GM19025 (cell line): Measurements from ENCODE around the gene SYNGR4.

Experiments
- ATAC-seq: cut with Tn5 transposase; IDR thresholded peaks from one replicate; pipeline ENCODE4 v1.9.1; 2021; ENCODE audit warnings: mild to moderate bottlenecking, low read depth, moderate library complexity; ENCODE audit not compliant: unreplicated experiment

SYNGR4 gene

GRCh38 chr19:48395170-48395455 is 30.9 kb downstream of the SYNGR4 start:
- no peak for ATAC-seq

DNA sequence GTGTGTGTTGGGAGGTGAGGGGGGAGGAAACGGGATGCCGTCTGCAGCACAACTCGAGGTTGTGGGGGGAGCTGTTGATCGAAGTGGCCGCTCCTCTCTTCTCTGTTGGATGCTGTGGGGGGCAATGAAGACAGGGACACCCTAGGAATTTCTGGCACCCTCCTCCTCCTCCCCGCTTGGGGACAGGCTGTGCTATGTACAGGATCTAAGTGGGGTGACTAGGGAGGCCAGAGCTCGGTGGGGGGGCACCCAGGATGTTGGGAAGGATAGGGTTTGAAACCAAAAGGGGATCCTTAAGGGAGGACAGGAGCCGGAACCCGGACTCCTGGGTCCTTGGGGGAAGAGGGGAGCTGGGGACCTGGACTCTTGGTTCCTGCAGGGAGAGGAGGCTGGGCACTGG is 31.3 kb downstream of the SYNGR4 start:
- ATAC-seq = no peak

- no peak for ATAC-seq
Measured at GRCh38 chr19:48396016-48396823, 32.1 kb downstream of the SYNGR4 start.

DNA sequence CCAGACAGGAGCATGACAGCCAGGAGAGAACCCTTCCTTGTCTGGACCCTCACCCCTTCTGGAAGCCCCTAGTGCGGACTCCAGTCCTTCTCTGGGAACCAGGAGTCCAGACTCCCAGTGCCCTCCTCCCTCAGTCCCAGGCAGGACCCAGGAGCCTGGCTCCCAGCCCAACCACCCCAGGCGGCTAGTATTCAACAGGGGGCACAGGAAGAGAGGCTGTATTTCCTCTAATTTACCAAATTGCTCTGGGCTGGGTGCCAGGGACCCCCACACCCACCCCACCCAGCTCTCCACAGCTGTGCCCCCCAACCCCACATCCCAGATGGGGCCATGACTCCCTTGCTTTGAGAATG is 32.6 kb downstream of the SYNGR4 start:
- ATAC-seq = no peak

DNA sequence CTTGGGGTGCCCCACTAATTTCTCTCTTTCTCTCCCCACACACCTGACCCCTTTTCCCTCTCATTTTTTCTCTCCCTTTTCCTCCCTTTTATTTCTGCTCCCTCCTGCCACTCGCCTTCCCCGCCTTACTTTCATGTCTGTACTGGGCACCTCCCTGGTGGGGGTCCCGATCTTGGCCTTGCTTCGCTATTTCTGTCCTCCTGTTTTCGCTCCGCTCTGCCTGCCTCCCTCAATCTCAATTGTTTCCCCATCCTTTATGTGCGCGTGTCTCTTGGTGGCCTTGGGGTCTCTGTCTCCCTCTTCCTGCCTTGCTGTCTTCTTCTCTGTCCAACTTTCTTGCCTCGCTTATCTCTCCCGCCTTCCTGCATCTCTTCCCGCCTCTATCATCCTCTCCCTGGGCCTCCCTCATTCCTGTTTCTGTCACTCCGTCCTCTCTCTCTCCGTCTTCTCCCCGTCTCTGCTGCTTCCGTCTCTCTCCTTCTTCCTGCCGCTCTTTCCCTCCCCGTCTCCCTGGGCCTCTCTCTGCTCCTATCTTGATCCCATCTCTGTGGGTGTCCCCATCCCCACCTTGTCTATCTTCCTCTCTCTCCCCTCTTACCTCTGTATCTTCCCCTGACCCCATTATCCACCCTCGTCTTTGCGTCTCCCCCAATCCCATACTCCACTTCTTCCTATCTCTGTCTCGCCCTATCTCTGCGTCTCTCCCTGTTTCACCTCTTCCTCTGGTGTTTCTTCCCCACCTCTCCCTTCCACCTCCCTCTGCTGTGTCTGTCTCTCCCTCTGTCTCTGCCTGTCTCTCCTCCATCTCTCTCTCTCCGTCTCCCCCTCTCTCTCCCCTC is 33.3 kb downstream of the SYNGR4 start:
- ATAC-seq = no peak

DNA sequence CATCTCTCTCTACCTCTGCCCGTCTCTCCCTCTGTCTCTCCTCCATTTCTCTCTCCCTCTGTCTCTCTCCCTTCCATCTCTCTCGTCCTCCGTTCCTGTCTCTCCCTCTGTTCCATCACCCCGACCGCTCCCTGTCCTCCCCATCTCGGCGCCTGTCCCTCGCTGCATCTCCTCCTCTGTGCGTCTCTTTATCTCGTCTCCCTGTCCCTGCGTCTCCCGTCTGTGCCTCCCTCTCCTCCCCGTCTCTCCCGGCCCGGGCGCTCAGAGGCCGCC is 33.9 kb downstream of the SYNGR4 start:
- ATAC-seq = no peak

DNA sequence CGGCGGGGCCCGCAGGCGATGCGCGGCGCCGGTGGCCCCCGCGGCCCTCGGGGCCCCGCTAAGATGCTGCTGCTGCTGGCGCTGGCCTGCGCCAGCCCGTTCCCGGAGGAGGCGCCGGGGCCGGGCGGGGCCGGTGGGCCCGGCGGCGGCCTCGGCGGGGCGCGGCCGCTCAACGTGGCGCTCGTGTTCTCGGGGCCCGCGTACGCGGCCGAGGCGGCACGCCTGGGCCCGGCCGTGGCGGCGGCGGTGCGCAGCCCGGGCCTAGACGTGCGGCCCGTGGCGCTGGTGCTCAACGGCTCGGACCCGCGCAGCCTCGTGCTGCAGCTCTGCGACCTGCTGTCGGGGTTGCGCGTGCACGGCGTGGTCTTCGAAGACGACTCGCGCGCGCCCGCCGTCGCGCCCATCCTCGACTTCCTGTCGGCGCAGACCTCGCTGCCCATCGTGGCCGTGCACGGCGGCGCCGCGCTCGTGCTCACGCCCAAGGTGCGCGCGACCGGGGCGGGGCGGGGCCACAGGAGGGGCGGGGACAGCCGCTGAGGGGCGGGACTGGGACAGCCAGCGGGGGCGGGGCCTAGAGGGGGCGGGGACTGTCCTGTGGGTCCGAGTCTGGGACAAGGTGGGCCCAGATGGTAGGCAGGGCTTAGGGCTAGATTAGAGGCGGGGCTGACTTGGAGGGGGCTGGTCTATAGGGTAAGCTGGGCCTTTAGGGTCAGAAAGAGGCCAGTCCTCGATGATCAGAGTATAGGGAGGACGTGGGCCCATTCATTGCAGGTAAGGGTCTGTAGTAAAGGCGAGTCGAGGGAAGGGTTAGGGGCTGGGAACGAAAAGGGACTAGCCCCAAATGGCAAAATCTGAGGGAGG is 34.4 kb downstream of the SYNGR4 start:
- peak; percentile 48 for ATAC-seq

DNA sequence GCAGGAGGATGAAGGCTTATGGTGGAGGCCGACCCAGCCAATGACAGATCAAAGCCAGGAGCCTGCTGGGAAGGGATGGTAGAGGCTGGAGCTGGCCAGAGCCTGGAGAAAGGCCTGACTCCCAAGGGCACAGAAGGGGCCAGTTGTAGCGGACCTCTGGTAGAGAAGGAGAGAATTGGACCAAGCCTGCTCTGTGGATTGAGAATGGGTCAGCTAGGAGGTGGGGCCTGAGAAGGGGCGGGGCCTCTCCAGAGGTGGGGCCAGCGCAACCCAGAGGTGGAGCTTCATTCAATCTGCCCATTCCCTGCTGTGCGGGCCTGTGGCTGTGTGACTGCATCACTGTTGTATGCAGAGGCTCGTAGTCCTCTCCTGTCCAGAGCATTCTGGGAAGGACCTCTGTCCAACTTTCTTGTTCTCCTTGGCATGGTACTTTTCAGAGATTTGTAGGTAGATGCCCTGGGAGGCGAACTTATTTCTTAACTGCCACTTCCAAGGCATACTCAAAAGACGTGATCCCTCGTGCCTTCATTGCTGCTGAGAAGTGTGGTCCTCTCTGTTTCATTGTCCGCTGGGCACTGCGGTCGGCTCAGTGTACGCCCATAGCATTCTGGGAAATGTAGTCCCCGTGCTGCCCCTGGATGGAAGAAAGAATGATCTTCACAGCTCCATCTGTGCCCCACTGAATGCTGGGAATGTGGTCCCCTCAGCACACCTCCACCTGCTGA is 36.0 kb downstream of the SYNGR4 start:
- ATAC-seq = no peak

GRCh38 chr19:48401287-48401686 is 37.1 kb downstream of the SYNGR4 start:
- ATAC-seq = no peak

DNA sequence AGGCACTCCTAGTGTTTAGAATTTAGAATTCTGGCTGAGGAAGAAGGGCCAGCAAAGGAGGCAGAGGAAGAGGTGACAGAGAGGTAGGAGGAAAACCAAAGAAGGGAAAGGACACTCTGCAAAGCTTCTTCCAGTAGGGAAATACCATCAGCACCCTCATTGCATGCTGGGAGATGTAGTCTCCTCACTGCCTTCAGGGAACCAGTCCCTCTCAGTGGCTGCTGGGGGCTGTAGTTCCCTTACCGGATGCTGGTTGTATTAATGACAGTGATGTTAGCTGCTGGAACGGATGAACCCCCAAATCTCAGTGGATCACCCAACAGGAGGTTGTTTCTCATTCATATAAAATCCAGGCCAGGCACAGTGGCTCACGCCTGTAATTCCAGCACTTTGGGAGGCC is 39.4 kb downstream of the SYNGR4 start:
- ATAC-seq = no peak

DNA sequence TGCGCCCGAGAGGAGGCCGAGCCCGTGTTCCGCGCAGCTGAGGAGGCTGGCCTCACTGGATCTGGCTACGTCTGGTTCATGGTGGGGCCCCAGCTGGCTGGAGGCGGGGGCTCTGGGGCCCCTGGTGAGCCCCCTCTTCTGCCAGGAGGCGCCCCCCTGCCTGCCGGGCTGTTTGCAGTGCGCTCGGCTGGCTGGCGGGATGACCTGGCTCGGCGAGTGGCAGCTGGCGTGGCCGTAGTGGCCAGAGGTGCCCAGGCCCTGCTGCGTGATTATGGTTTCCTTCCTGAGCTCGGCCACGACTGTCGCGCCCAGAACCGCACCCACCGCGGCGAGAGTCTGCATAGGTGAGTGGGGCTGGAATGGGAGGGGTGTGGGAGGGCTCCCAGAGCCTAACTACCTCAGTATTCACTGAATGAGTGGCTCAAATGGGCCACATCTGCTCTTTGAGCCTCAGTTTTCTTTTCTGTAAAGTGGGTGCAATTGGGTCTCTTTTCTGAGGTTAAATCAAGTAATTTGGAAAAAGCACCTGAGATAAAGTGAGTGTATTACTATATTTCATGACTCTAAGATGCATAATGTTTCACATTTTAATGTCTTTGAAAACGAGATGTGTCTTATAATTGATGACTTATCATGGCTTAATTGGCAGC is 41.0 kb downstream of the SYNGR4 start:
- ATAC-seq = no peak

GRCh38 chr19:48405850-48406249 is 41.7 kb downstream of the SYNGR4 start:
- no peak for ATAC-seq

DNA sequence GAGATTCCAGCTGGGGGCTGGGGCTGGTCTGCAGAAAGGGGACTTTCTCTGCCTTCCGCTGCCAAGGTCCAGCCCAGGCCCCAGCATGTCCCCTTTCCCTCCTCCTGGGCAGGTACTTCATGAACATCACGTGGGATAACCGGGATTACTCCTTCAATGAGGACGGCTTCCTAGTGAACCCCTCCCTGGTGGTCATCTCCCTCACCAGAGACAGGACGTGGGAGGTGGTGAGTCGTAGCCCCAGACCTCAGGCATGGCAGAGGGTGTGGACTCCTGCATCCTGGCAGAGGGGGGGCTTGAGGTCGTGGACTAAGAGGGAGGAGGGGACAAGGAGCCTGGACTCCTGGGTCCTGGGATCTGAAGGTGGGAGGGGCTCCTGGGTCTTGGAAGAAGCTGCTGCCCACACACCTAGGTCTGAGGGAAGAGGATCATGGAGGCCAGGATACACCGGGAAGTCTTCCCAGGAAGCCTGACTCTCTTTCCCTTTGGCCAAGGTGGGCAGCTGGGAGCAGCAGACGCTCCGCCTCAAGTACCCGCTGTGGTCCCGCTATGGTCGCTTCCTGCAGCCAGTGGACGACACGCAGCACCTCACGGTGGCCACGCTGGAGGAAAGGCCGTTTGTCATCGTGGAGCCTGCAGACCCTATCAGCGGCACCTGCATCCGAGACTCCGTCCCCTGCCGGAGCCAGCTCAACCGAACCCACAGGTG is 49.9 kb downstream of the SYNGR4 start:
- ATAC-seq = no peak

DNA sequence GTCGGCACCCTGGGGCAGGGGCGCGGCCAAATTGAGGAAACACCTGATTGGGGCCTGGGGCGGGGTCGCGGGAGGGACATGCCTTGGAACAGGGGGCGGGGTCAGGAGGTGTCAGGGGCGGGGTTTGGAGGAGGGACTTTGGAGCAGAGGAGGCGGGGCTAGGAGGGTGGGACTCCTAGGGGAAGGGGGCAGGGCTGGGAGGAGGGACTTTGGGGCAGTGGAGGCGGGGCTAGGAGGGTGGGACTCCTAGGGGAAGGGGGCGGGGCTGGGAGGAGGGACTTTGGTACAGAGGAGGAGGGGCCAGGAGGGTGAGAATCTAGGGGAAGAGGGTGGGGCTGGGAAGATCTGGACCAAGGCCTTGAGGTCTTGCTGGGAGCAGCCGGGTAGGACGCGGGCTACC is 51.2 kb downstream of the SYNGR4 start:
- ATAC-seq = no peak

DNA sequence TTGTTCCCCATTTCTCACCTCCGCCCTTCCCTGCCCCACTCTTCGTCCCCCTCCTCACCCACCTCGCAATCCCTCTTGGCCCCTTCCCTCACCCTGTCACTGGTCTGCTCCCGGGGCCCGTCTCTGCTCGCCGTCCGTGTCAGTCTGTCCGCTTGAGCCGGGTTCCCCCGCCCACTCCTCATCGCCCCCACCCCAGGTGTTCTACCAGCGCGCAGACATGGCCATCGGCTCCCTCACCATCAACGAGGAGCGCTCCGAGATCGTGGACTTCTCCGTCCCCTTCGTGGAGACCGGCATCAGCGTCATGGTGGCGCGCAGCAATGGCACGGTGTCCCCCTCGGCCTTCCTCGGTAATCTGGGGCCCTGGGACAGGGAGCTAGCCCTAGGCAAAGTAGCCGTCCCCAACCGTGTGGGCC is 51.6 kb downstream of the SYNGR4 start:
- no peak for ATAC-seq

GRCh38 chr19:48417421-48417820 is 53.3 kb downstream of the SYNGR4 start:
- ATAC-seq = no peak

DNA sequence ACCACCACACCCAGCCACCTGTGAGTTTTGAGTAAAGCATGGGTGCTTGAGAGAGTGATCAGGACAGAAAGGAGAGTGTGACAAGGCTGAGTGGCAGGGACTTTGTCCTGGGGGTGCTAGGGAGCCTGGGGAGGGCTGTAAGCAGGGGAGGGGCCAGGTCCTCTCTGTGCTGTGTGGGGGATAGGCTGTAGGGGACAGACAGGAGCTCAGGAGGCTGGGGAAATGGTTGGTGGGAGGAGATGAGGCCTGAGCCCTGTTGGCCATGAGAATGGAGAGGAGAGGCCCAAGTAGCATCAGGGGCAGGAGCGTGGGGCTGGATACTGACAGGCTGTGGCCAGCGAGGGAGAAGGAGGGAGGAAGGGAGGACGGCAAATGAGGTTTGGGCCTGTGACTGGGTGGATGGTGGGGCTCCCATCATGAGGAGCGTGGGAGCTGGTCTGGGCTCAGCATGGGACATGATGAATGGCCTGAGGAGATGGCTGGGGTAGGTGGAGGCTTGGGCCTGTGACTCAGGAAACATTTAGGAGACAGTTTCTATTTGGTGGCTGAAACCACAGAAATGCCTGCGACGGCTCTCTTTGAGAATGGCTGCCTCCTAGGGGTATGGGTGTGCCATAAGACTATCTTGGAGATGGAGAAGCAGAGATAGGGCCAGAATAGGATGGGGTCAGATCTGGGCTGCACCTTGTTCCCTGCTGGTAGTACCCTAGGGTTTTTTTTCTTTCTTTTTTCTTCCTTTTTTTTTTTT is 54.3 kb downstream of the SYNGR4 start:
- ATAC-seq = no peak

GRCh38 chr19:48419158-48419920 is 55.2 kb downstream of the SYNGR4 start:
- no peak for ATAC-seq
